ENCODE data around the gene CD6.

Gene CD6

GRCh38 chr11:61041755-61042518 is 70.5 kb downstream of the CD6 start:
- H3K9ac ChIP-seq (ENCODE audit: low read depth, low read length): no peak overlapping the region
- DNase-seq: peak; percentile 80

DNA sequence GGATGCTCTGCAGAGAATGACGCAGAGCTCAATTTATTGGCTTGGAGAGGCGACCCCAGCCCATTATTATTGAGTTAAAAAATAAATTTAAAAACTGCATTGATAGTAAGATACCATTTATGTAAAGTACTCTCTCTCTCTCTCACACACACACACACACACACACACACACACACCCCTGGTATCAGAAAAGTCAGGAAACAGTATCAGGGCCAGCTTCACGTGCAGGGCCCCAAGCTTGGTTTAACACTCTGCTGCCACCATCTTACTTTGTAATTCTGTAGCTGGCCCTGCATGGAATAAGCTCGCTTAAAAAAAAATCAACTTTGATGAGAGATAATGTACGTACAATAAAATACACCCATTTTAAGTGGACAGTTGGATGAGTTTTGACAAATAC is 71.1 kb downstream of the CD6 start:
- H3K4me1 ChIP-seq (ENCODE audit: insufficient read depth, low read length): no peaks in the 10 kb centered on the region
- no peak overlapping the region for H2AFZ ChIP-seq (ENCODE audit: low read depth, low read length)
- no peaks in the 10 kb centered on the region for H3K9me3 ChIP-seq (ENCODE audit: insufficient read depth, low read length, severe bottlenecking)
- no peaks in the 10 kb centered on the region for H4K20me1 ChIP-seq (ENCODE audit: insufficient read depth, low read length)
- H3K36me3 ChIP-seq (ENCODE audit: insufficient read depth, low read length): no peaks in the 10 kb centered on the region
- no peak overlapping the region for H3K27ac ChIP-seq (ENCODE audit: low read length)
- H3K79me2 ChIP-seq (ENCODE audit: insufficient read depth, low read length): no peaks in the 10 kb centered on the region
- TF ChIP-seq, protein P1, sequence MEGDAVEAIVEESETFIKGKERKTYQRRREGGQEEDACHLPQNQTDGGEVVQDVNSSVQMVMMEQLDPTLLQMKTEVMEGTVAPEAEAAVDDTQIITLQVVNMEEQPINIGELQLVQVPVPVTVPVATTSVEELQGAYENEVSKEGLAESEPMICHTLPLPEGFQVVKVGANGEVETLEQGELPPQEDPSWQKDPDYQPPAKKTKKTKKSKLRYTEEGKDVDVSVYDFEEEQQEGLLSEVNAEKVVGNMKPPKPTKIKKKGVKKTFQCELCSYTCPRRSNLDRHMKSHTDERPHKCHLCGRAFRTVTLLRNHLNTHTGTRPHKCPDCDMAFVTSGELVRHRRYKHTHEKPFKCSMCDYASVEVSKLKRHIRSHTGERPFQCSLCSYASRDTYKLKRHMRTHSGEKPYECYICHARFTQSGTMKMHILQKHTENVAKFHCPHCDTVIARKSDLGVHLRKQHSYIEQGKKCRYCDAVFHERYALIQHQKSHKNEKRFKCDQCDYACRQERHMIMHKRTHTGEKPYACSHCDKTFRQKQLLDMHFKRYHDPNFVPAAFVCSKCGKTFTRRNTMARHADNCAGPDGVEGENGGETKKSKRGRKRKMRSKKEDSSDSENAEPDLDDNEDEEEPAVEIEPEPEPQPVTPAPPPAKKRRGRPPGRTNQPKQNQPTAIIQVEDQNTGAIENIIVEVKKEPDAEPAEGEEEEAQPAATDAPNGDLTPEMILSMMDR (IDR thresholded peaks at IDR 0.05; ENCODE audit: borderline replicate concordance, extremely low read depth, low read length, poor library complexity, severe bottlenecking): no peak
- TF ChIP-seq EZH2 (IDR thresholded peaks at IDR 0.05; ENCODE audit: borderline replicate concordance, low read depth, low read length, severe bottlenecking): no peak
- DNase-seq (no peak), ATAC-seq (ENCODE audit: insufficient read depth, low read depth) (peak; percentile 31)
- peaks cover 13% of the 10 kb centered on the region for H3K27me3 ChIP-seq (ENCODE audit: insufficient read depth, low read length, poor library complexity)
- H3K4me2 ChIP-seq (ENCODE audit: insufficient read depth, low read length): no peak overlapping the region
- H3K4me3 ChIP-seq (ENCODE audit: low read depth in 1 of 2, low read length in 2 of 2): no peak overlapping the region
- H3K9ac ChIP-seq (ENCODE audit: low read depth, low read length): no peak overlapping the region

More at GRCh38 chr11:61041755-61042518, 70.5 kb downstream of the CD6 start:
- Histone ChIP-seq H3K27me3 (ENCODE audit: insufficient read depth, low read length, poor library complexity) (peaks cover 13% of the 10 kb centered on the region), H3K4me1 (ENCODE audit: insufficient read depth, low read length) (no peaks in the 10 kb centered on the region), H2AFZ (ENCODE audit: low read depth, low read length) (no peak overlapping the region), H3K36me3 (ENCODE audit: insufficient read depth, low read length) (no peaks in the 10 kb centered on the region), H3K4me2 (ENCODE audit: insufficient read depth, low read length) (no peak overlapping the region), H3K9me3 (ENCODE audit: insufficient read depth, low read length, severe bottlenecking) (no peaks in the 10 kb centered on the region), H3K4me3 (ENCODE audit: low read depth in 1 of 2, low read length in 2 of 2) (no peak overlapping the region), H3K27ac (ENCODE audit: low read length) (no peak overlapping the region), H4K20me1 (ENCODE audit: insufficient read depth, low read length) (no peaks in the 10 kb centered on the region), H3K79me2 (ENCODE audit: insufficient read depth, low read length) (no peaks in the 10 kb centered on the region)
- TF ChIP-seq EZH2 (IDR thresholded peaks at IDR 0.05; ENCODE audit: borderline replicate concordance, low read depth, low read length, severe bottlenecking): no peak
- TF ChIP-seq, protein P1 (IDR thresholded peaks at IDR 0.05; ENCODE audit: borderline replicate concordance, extremely low read depth, low read length, poor library complexity, severe bottlenecking): no peak
- peak; percentile 99 for ATAC-seq (ENCODE audit: insufficient read depth, low read depth)

DNA sequence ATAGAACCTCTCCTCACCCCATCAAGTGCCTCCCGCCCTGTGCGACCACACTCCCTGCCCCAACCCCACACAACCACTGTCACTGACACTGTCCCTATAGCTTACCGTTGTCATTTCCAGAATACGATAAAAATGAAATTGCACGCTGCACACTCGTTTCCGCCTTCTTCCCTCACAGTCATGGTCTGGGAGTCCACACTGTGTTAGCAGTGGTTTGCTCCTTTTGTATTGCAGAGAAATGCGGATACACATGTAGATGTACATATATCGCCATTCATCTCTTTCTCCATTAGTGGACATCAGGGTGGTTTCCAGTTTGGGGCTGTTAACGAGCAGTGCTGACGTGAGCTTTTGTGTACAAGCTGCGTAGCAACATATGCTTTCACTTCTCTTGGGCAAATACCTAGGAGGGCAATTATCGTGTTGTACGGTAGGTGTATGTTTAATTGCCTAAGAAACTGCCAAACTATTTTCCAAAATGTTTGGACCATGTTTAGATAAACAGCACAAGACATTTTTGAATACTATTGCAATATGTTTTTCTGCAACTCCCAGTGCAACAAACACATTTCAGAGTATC is 71.6 kb downstream of the CD6 start:
- no peaks in the 10 kb centered on the region for H3K9me3 ChIP-seq (ENCODE audit: insufficient read depth, low read length, severe bottlenecking)
- no peaks in the 10 kb centered on the region for H3K79me2 ChIP-seq (ENCODE audit: insufficient read depth, low read length)
- ATAC-seq (ENCODE audit: insufficient read depth, low read depth) (no peak), DNase-seq (no peak)
- H2AFZ ChIP-seq (ENCODE audit: low read depth, low read length): no peak overlapping the region
- no peaks in the 10 kb centered on the region for H3K4me1 ChIP-seq (ENCODE audit: insufficient read depth, low read length)
- no peak overlapping the region for H3K4me3 ChIP-seq (ENCODE audit: low read depth in 1 of 2, low read length in 2 of 2)
- TF ChIP-seq EZH2 (IDR thresholded peaks at IDR 0.05; ENCODE audit: borderline replicate concordance, low read depth, low read length, severe bottlenecking): no peak
- TF ChIP-seq, protein P1 (IDR thresholded peaks at IDR 0.05; ENCODE audit: borderline replicate concordance, extremely low read depth, low read length, poor library complexity, severe bottlenecking): no peak
- peaks cover 14% of the 10 kb centered on the region for H3K27me3 ChIP-seq (ENCODE audit: insufficient read depth, low read length, poor library complexity)
- H3K9ac ChIP-seq (ENCODE audit: low read depth, low read length): no peak overlapping the region
- H3K4me2 ChIP-seq (ENCODE audit: insufficient read depth, low read length): no peak overlapping the region
- no peaks in the 10 kb centered on the region for H4K20me1 ChIP-seq (ENCODE audit: insufficient read depth, low read length)
- H3K36me3 ChIP-seq (ENCODE audit: insufficient read depth, low read length): no peaks in the 10 kb centered on the region
- H3K27ac ChIP-seq (ENCODE audit: low read length): no peak overlapping the region

All from DND-41 (cell line).